ENCODE results near the gene FER. TPM values are rescaled to one million over a fixed set of nuclear protein-coding genes. Genes with fewer than 3 reads are reported as not detected.
"Not testable (repeated sequence)": the region's sequence is repeated elsewhere in the genome, so short reads cannot be mapped to it uniquely, and the experiment has no call there.

FER gene
- total and polyA plus RNA-seq, 2 experiments from 2014 or later: 10.6 to 29.4 TPM

DNA sequence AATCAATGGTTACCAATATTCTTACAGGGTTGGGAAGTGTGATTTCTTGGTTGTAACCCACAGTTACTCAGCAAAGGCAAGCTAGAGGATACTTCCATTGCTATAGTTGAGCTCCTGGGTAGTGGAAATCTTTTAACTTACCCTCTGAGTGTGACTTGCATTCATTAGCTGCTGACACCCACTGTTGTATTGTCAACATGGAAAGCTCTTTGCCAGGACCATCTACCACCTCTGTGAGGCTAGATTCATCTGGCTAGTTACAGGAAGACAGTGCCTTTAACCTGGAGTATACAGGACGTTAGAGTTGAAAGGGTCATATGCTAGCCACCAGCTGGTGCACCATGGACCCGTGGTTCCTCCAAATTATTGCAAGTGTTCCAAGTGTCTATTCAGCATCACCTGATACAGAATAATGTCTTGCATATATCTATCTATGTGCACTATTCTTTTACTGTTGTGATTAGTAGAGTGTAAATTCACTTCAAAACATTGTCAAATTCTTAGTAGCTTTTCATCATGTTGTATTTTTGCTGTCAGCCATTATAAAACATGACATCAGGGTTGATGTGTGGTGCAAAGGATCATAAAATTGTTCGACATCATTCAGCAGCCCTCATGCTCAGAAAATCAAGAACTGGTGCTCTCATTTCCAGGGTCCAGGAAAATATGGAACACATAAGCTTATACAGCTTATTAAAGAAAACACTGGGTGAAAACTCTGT is 423.1 kb downstream of the FER start:
- Histone ChIP-seq H3K79me2 (no peaks in the 10 kb centered on the region), H3K4me3 (no peak overlapping the region), H3K36me3 (replicated peaks; ENCODE audit: insufficient read depth, low read depth) (no peaks in the 10 kb centered on the region), H3K4me2 (no peak overlapping the region), H3K27ac (no peak overlapping the region), H4K20me1 (ENCODE audit: insufficient read depth, poor library complexity, severe bottlenecking) (no peaks in the 10 kb centered on the region), H3K4me1 (ENCODE audit: insufficient read depth) (no peaks in the 10 kb centered on the region), H3K27me3 (no peaks in the 10 kb centered on the region), H3K9me2 (replicated peaks; ENCODE audit: insufficient read depth) (no peaks in the 10 kb centered on the region), H3K9me3 (ENCODE audit: low read depth) (no peaks in the 10 kb centered on the region), H2AFZ (no peak overlapping the region)
- TF ChIP-seq EZH2phosphoT487 (IDR thresholded peaks at IDR 0.05; ENCODE audit: low read depth, severe bottlenecking, unreplicated experiment): no peak
- no peak for TF ChIP-seq EZH2 (IDR thresholded peaks at IDR 0.05; ENCODE audit: borderline replicate concordance)
- TF ChIP-seq, protein P1, sequence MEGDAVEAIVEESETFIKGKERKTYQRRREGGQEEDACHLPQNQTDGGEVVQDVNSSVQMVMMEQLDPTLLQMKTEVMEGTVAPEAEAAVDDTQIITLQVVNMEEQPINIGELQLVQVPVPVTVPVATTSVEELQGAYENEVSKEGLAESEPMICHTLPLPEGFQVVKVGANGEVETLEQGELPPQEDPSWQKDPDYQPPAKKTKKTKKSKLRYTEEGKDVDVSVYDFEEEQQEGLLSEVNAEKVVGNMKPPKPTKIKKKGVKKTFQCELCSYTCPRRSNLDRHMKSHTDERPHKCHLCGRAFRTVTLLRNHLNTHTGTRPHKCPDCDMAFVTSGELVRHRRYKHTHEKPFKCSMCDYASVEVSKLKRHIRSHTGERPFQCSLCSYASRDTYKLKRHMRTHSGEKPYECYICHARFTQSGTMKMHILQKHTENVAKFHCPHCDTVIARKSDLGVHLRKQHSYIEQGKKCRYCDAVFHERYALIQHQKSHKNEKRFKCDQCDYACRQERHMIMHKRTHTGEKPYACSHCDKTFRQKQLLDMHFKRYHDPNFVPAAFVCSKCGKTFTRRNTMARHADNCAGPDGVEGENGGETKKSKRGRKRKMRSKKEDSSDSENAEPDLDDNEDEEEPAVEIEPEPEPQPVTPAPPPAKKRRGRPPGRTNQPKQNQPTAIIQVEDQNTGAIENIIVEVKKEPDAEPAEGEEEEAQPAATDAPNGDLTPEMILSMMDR (IDR thresholded peaks at IDR 0.05; ENCODE audit: poor library complexity): no peak
- no peak for DNase-seq (ENCODE audit: low spot score)
- WGBS (ENCODE audit: low lambda C conversion rate, missing lambda C conversion rate): 87% methylated on average over 3 of the region's 3 CpGs

DNA sequence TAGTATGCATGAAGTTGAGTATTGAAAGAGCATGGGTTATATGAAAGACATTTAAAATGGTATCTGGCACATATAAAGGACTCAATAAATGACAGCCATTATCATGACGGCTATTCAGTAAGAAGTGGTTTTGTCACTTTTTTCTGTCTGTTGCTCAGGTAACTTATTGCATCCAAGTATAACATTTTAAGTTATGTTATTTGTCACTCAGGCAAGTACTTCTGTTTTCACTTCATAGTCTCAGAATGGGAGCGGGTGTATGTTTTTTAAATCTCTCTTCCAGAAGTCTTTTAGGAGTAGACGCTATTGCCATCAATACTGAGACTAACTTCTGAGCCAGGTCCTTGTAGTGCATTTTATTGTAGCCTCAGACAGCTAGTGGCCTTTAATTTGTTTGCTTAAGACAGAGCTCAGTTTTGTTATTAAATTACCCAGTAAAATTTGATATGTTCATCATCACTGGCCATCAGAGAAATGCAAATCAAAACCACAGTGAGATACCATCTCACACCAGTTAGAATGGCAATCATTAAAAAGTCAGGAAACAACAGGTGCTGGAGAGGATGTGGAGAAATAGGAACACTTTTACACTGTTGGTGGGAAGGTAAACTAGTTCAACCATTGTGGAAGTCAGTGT is 423.9 kb downstream of the FER start:
- H3K9me2 ChIP-seq (replicated peaks; ENCODE audit: insufficient read depth); H3K4me2 ChIP-seq; H3K9me3 ChIP-seq (ENCODE audit: low read depth); H3K27me3 ChIP-seq; H3K27ac ChIP-seq; H3K4me3 ChIP-seq; H2AFZ ChIP-seq; H3K36me3 ChIP-seq (replicated peaks; ENCODE audit: insufficient read depth, low read depth); H4K20me1 ChIP-seq (ENCODE audit: insufficient read depth, poor library complexity, severe bottlenecking); H3K79me2 ChIP-seq; DNase-seq (ENCODE audit: low spot score); H3K4me1 ChIP-seq (ENCODE audit: insufficient read depth): not testable (repeated sequence)
- WGBS (ENCODE audit: low lambda C conversion rate, missing lambda C conversion rate): 91% methylated on average over 3 of the region's 3 CpGs

DNA sequence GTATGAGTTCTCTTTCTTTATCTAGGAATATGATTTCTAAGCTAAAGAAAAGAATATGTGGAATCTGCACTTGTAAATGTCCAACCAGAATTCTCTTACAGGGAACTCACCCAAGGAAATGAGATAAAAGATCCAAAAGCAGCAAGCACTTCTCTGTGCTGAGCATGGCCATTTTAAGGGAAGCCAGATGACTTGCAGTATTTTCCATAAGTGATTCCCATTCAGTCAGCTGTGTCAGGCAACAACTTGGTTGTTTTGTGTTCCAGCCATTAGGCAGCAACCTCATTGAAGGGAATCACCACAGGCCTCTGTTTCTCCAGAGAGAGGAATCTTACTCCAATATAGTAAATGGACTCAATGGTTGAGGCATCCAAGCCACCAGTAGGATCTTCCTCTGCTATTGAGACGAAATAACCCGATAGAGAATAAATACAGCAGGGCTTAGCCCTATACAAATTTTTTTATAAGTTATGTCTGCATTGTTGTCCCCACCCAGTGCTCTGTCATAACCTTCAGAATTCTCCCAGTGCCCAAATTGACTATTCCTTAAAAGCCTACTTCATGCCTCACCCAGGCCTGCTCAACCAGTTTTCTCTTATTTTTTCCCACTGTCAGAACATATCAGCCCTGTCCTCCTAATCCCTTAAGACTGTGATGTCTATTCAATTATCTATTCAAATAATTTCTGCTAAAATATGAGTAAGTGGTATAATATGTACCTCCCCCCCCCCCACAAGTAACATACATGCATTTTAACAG is 425.5 kb downstream of the FER start:
- no peaks in the 10 kb centered on the region for H3K79me2 ChIP-seq
- no peaks in the 10 kb centered on the region for H3K27me3 ChIP-seq
- H2AFZ ChIP-seq: no peak overlapping the region
- no peak for DNase-seq (ENCODE audit: low spot score)
- TF ChIP-seq EZH2phosphoT487 (IDR thresholded peaks at IDR 0.05; ENCODE audit: low read depth, severe bottlenecking, unreplicated experiment) (no peak), EZH2 (IDR thresholded peaks at IDR 0.05; ENCODE audit: borderline replicate concordance) (no peak)
- TF ChIP-seq, protein P1 (IDR thresholded peaks at IDR 0.05; ENCODE audit: poor library complexity): no peak
- no peaks in the 10 kb centered on the region for H4K20me1 ChIP-seq (ENCODE audit: insufficient read depth, poor library complexity, severe bottlenecking)
- H3K27ac ChIP-seq: no peak overlapping the region
- 97% methylated on average over 2 of the region's 2 CpGs for WGBS (ENCODE audit: low lambda C conversion rate, missing lambda C conversion rate)
- no peaks in the 10 kb centered on the region for H3K9me3 ChIP-seq (ENCODE audit: low read depth)
- no peak overlapping the region for H3K4me2 ChIP-seq
- no peaks in the 10 kb centered on the region for H3K4me1 ChIP-seq (ENCODE audit: insufficient read depth)
- no peaks in the 10 kb centered on the region for H3K36me3 ChIP-seq (replicated peaks; ENCODE audit: insufficient read depth, low read depth)
- H3K9me2 ChIP-seq (replicated peaks; ENCODE audit: insufficient read depth): no peaks in the 10 kb centered on the region
- H3K4me3 ChIP-seq: no peak overlapping the region

DNA sequence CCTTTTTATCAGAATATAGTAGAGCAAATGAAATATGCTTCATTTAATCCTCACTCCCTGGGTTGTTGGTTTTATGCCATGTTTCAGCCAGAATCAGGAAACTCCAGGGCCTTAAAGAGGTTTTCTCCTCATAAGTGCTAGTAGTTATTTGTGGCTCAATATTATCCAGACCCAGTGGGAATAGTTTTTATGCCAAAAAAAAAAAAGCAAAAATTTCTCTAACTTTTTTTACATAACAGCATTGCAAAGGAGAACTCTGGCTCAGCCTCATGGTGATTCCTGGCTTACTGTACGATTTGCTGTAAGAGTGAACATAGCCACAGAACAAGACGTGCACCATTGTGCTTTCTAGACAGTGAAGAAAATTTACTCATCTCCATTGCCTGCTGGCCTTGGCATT is 429.5 kb downstream of the FER start:
- H3K27me3 ChIP-seq: no peaks in the 10 kb centered on the region
- H3K36me3 ChIP-seq (replicated peaks; ENCODE audit: insufficient read depth, low read depth): no peaks in the 10 kb centered on the region
- no peaks in the 10 kb centered on the region for H3K9me2 ChIP-seq (replicated peaks; ENCODE audit: insufficient read depth)
- H3K27ac ChIP-seq: no peak overlapping the region
- H3K79me2 ChIP-seq: no peaks in the 10 kb centered on the region
- no peaks in the 10 kb centered on the region for H3K9me3 ChIP-seq (ENCODE audit: low read depth)
- no peak for DNase-seq (ENCODE audit: low spot score)
- no peak overlapping the region for H3K4me3 ChIP-seq
- H3K4me1 ChIP-seq (ENCODE audit: insufficient read depth): no peaks in the 10 kb centered on the region
- TF ChIP-seq EZH2phosphoT487 (IDR thresholded peaks at IDR 0.05; ENCODE audit: low read depth, severe bottlenecking, unreplicated experiment) (no peak), EZH2 (IDR thresholded peaks at IDR 0.05; ENCODE audit: borderline replicate concordance) (no peak)
- TF ChIP-seq, protein P1 (IDR thresholded peaks at IDR 0.05; ENCODE audit: poor library complexity): no peak
- H2AFZ ChIP-seq: no peak overlapping the region
- H4K20me1 ChIP-seq (ENCODE audit: insufficient read depth, poor library complexity, severe bottlenecking): no peaks in the 10 kb centered on the region
- H3K4me2 ChIP-seq: no peak overlapping the region
- WGBS (ENCODE audit: low lambda C conversion rate, missing lambda C conversion rate): 78% methylated on average over 2 of the region's 2 CpGs
